Stimulated activated CD8-positive, alpha-beta memory T cell treated with anti-CD3 and anti-CD28 coated beads, Interleukin-4, amount 100 ng/mL, for 1 hour (primary cell): Measurements from ENCODE around the gene THOC7.

Source experiments
- DNase-seq, 2 donors: peaks; one replicate each; pipeline ENCODE4 v3.0.0-alpha.2; 2020; ENCODE audit warnings: low read depth in 2 of 2, low spot score in 1 of 2

THOC7 gene

DNA sequence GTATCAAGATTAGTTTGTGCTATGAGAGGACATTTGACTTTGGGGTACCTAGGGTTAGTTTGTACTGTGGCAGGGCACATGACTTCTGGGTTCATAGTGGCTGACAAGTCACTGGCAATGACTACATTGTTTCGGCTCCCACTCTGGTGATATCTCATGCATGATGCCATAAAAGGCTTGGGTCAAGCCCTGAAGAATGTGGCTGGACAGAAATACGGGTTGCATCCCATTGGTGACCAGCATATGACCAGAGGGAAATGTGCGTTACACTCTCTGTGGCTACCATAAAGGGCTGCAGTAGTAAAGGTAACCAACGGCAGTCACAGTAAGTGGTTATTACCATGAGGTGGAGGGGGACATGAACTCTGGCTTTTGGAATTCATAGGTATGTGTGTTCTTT lies 18.4 kb downstream of the THOC7 start:
- no peak for DNase-seq

DNA sequence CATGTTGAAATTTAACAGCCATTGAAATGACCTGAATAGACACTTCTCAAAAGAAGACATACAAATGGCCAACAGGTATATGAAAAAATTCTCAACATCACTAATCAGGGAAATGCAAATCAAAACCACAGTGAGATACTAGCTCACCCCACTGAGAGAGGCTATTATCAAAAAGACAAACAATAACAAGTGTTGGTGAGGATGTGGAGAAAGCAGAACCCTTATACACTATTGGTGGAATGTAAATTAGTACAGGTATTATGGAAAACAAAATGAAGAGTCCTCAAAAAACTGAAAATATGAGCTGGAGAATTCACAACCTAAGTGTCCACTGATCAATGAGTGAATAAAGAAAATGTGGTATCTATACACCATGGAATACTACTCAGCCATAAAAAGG lies 21.5 kb downstream of the THOC7 start:
- no peak for DNase-seq

DNA sequence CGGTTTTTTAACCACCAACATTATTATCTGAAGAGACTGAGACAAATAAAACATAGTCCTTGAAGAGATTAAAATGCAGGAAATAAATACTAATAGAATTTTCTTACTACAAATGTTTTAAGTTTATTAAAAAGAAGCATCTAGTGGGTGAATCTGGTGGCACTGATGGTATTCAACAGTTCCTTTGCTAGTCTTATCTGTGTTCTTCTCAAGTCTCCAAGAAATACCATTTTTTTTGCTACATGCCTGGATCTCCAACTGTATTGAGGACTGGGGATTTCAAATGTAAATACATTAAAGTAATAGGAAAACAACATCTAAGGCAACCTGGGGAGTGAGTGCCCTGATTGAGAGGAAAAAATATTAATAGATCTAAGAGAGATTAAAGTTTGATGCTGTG lies 21.9 kb downstream of the THOC7 start:
- no peak for DNase-seq

DNA sequence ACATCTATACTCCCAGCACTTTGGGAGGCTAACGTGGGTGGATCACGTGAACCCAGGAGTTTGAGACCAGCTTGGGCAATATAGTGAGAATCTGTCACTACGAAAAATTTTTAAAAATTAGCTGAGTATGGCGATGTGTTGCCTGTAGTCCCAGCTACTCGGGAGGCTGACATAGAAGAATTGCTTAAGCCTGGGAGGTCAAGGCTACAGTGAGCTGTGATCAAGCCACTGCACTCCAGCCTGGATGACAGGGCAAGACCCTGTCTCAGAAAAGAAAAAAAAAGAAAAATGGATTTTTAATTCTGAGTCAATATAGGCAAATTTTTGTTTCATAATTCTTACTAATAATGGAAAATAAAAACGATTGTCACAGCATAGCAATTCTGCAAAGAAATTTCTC lies 31.2 kb downstream of the THOC7 start:
- DNase-seq = no peak

DNA sequence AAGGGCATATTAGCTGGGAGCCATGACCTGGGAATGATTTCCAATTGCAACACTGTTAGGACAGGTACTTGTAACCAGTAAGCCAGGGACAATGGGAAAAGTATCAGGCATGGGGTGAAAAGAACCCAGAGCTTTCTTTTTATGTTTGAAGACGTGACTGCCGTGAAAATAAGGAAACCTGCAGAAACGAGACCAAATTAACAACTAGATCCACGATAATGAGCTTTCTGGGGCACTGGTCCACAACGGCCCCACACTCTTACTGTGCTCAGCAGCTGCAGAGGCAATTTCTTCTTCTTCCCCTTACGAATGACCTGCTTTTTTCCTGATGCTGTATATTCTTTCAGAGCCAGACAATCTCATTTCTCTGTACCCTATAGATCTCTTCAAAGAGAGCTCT lies 33.1 kb downstream of the THOC7 start:
- no peak for DNase-seq

DNA sequence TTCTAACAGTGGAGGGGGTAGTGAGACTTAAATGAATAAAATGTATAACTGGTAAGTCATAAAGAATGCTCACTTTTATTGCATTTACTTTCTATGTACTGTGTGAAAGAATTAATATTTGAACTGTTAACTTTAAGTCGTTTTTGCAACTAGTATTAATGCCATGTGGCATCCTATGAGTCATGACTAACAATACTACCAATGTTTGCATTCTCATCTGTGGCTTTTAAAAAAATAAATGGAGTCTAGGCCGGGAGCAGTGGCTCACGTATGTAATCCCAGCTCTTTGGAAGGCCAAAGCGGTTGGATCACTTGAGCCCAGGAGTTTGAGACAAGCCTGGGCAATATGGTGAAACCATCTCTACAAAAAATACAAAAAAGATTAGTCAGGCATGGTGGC lies 39.3 kb downstream of the THOC7 start:
- DNase-seq = no peak

DNA sequence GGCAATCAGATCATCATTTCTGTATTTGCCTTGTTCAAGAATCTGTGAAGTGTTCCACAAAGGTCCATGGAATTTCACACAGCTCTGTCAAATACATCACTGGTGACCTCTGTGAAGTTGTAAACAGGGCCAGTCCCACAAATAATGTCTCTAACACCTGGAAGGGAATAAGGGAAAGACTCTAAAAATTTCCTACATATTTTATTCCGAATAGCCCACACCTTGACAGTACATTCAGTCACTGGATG lies 44.5 kb downstream of the THOC7 start, which contains the start of gene C3orf49:
Gene C3orf49, plus strand, starts transcription at position 149 of the 248 bp plus-strand sequence. CDS start 173 bp downstream, outside the sequence.
- DNase-seq = no peak

DNA sequence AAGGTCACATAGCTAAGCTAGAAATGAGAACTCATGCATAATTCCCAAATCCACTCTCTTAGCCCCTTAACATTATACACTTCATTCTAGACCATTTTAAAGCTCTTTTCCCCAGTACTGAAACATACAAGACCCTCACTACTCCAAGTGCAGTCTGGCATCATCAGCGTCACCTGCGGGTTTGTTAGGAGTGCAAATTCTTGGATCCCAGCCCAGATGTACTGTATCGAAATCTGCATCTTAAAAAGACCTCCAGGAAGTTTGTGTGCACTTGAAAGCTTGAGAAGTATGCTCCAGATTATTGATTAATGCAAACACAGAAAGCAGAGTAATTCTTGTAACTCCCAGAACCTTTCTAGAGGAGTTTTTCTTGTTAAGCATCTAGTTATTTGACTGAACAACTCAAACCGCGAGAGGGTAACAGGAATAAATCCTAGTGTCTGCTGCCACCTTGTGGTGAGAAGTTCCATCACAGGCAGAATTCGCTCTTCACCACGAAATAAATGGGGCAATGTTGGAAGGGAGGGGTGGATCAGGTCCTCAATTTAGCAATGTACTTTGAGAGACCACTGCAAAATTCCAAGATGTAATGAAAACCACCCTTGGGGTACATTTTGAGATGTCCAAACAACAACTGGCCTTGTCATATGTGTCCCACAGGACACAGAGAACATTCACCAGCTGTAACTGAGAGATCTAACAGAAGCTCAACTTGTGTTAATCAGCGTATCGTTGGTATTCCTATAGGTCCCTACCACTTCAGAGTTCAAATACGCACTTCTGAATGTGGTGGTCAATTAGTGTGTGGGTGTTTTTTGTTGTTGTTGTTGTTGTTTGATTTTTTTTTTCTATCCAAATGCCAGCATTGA lies 45.1 kb downstream of the THOC7 start:
- DNase-seq = peak; percentile 11 to 38

DNA sequence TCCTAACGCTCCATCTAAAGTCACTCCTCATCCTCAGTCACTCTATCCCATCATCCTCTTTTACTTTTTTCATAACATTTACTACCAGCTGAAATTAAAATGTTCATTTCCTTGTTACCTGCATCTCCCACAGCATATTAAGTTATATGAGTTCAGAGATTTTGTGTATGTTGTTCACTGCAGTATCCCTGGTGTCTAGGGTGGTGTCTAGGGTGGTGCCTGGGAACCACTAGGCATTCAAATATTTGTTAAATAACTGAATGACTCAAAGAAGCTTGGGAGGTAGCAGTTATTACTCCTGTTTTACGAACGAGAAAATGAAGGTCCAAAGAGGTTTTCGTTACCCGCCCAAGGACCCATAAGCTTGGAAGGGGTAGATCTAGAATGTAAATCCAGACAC lies 46.4 kb downstream of the THOC7 start:
- no peak for DNase-seq

DNA sequence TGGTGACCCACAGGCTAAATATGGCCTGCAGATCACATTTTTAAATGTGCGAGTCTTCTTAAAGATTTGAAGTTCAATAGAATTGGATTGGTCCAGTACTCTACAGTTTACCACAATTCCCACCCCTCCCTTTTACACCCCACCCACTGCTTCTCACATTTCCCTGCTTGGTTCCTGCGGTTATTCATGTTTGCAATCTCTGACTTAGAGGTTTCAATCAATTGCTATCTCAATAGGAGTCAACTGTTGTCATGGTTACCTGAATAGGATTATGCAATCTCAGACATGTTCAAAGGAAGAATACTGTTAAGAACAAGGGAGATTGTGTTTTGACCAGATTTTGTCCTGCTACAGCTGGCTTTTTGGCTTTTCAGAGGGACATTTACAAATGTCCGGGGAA lies 49.4 kb downstream of the THOC7 start:
- no peak for DNase-seq

DNA sequence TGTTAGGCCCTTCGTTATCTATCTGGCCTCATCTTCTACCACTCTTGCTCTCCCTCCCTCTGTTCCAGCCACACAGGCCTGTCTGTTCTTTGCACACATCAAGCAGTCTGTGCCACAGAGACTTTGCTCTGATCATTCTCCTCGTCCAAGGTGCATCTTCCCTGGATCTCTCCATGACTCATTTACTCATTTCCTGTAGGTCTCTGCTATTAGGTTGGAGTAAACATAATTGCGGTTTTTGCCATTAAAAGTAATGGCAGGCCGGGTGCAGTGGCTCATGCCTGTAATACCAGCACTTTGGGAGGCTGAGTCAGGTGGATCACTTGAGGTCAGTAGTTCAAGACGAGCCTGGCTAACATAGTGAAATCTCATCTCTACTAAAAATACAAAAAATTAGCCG lies 54.0 kb downstream of the THOC7 start:
- DNase-seq = no peak

DNA sequence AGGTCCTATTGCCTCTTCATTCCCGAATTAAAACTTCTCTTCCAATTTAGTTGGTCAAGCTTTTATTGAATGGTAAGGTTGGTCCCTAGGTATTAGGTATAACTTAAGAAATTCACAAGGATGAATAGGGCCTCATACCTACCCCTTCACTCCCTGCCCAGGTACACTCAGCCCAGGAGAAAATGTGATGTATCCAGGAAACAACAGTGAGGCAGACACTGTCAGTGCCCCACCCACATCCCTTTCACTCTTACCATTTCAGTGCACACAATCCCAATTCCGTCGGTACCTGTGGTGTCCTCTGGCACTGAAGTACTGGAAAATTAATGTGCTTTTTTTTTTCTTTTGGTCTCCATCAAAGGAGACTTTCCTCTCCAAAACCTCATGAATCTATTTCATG lies 55.0 kb downstream of the THOC7 start:
- DNase-seq = no peak

DNA sequence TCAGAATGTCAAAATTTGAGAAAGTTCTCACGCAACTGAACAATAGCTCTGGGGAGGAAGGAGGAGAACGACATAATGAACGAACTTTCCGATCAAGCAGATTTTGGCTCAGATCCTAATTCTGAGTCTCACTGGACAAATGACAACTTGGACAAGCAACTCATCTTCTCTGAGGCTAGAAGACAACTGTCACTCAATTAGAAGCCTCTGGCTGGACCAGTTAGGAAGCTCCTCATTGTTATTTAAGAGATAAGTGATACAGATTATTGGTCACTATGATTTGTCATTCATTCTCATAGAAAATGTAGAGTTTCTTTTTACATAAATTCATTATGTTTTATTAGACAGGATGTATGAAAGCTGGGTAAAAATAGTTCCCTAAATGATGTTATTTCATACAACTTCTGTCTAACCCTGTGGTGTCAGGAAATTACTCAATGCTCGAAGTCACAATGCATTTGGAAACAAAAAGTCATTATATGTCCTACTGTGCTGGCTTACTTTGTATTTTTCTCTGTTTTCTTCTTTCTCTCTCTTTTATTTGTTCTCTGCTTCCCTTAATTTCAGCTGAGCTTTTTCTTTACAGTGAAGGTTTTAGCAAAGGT lies 55.5 kb downstream of the THOC7 start:
- no peak for DNase-seq

DNA sequence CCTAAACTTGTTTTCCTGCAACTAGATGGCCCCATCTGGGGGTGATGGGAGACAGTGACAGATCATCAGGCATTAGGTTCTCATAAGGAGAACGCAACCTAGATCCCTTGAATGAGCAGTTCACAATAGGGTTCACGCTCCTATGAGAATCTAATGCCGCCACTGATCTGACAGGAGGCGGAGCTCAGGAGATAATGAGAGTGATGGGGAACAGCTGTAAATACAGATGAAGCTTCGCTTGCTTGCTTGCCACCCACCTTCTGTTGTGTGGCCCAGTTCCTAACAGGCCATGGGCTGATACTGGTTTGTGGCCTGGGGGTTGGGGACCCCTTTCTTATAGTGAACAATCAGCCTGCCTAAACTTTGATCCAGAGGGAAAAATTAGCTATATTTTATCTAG lies 59.7 kb downstream of the THOC7 start:
- no peak for DNase-seq

DNA sequence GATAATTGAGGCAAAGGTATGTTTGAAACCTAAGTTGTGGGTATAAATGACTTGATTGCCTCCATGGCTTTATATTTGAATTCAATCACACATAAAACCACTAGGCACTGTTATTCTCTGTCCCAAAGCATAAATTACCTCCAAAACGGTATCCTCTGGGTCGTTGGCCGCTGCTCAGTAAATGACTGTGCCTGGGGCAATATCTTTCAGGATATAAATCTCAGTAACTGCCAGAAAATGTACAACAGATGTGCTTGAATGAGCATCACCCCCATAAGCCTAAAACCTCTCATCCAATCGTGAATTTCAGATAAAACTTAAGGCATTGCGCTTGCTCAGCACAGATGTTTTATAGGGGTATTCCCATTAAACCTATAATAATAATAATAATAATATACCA lies 63.5 kb downstream of the THOC7 start:
- no peak for DNase-seq

DNA sequence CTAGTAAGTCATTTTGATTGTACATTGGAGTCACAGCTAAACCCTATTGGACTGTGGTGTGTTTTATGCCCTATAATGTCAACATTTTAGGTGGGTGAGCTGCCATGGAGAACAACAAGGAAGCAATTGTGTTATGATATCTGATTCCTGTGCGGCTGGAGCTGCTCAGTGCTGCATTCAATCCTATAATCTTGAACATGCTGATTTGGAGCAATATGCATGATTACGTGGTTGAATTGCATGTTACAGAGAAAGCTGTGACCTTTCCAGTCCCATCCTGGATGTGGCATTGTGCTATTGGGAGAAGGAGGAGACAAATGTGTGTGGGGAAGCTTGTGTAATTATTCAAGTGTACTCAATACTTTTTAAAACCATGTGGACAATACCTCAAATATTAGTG lies 64.7 kb downstream of the THOC7 start:
- DNase-seq = no peak

DNA sequence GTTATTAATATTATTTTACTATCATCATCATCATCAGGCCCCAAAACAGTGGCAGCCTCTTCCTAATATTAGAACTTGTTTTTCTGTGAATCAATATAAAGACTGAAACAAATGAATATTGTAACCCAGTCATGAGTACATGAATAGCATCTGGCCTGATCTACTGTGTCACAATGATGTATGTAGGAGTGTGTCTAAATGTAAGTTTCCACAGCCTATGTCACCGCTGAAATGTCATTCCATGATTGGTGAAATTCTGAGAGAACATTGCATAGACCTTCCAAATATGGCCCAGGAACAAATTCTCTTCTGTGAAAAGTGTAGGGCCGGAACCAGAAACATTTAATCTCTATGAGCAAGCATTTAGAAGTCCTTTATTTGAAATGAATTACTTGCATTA lies 65.1 kb downstream of the THOC7 start:
- DNase-seq = no peak

DNA sequence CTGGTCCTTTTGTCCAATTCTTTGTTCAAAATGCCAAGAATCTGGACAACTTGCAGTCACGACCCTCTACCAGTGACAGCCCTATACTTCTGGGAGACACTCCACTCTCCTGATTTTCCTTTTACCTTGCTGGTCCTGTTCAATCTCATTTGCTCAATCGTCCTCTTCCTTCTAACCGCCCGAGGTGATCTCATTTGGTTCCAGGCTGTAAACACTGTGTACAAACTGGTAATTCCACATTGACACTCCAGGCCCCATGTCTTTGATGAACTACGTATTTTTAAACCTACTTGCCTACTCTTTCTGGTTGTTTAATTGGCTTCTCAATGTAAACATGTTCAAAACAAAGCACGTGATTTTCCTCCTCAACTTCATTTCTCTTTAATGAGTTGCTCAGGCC lies 68.2 kb downstream of the THOC7 start:
- DNase-seq = no peak

DNA sequence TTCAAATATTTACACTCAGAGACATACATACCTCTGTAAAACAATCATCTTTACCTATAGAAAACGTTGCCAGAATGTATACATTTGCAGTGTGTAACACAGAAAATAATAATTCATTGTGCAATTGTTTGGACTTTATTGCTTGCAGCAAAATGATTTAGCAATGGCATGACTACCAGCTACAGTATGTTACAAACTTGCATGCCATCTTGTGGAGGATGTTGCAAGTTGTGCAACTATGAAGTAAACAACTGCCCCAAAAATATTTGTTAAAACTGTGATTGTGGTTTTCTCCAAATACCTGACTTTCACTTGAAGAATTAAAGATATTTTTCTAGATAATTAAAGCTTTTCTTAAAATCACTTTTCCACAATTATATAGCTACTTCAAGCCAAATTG lies 71.6 kb downstream of the THOC7 start:
- DNase-seq = no peak
